KBM-7 (cell line): ENCODE results near the gene SH3RF3.

Experiments
- DNase-seq: peaks from one replicate; pipeline ENCODE4 v3.0.0-alpha.2; 2015
- in situ Hi-C: fragments of 300-500 bp; cut with MboI; formaldehyde crosslinking; loops from 2 replicates; pipeline ENCODE4 v1.14.3; 2020; ENCODE audit warnings: low sequenced_read_pairs, low pct_unique_long_range_greater_than_20kb, mixed read lengths

Gene SH3RF3

GRCh38 chr2:109348190-109348589 lies 219.2 kb downstream of the SH3RF3 start:
- no peak for DNase-seq
- in situ Hi-C loops, result no loop called here

GRCh38 chr2:109348671-109349502 lies 219.9 kb downstream of the SH3RF3 start:
- no peak for DNase-seq

DNA sequence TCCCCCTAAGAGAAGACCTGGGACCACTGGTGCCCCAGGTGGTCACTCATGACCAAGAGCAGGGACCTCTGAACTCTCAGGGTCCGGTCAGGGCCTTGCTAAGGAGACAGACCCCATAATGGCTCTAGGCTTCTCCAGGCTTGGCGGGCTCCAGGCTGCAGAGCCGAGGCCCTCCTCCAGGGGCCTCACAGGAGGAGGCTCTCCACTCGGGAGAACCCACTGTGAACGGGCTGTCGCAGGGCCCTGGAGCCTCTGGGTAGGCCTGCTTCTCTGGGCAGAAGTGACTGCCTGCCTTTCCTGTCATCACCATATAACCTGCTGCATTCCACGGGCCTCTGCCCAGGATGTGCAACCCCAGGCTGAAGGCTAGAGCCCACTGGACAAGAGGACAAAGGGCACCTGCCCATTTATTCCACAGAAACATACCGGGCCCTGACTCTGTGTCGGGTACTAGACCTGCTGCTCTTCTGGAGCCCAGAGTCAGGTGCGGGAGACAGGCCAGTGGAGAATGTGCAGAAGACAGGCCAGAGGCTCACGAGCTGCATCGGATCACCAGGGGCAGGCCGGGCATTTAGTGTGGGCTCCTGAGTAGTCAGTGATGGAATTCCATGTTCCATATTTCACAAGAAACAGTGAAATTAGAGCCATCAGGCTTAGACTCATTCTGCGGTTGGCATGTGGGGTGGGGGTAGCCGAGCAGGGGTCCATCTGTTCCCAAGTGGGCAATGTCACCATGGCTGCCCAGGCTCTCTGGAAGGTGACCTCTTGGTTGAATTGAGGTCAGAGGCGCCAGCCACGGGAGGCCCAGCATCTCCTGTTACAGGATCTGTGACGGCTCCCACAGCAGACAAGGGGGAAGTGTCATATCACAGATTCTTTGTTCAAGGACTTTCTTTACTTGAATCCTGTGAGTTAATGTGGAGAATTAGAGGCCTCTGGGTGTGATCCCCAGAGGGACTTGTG lies 220.8 kb downstream of the SH3RF3 start:
- DNase-seq, result no peak
- in situ Hi-C loops, result no loop called here

More at GRCh38 chr2:109348671-109349502, 219.9 kb downstream of the SH3RF3 start:
- in situ Hi-C loops, result no loop called here

GRCh38 chr2:109350526-109350925 lies 221.5 kb downstream of the SH3RF3 start:
- in situ Hi-C loops, result no loop called here
- no peak for DNase-seq

DNA sequence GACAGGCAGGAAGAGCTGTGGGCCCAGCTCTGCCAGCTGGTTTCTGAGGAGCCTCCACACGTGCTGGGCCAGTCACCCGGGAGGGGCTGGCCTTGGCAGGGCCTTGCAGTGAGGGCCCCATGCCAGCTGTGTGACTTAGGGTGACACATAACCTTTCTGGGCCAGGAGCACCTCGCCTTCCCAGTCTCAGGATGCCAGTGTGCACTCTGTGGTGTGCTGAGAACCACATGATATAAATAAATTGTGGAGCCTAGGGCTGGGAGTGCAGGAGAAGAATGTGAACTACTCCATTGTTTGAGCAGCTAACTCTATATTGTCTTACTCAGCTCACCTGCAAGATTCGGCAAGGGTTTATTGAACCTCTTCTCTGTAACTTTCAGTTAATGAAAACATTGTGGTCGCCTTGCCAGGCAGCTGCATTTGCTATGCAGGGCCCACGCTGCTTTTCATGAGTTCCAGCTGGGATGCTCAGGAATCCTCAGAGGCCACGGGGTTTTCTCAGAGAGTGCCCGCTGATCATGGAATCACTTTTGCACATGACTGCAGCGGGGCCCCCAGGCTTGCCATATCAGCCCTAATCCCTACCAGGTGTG lies 222.3 kb downstream of the SH3RF3 start:
- DNase-seq, result no peak
- in situ Hi-C loops, result no loop called here

DNA sequence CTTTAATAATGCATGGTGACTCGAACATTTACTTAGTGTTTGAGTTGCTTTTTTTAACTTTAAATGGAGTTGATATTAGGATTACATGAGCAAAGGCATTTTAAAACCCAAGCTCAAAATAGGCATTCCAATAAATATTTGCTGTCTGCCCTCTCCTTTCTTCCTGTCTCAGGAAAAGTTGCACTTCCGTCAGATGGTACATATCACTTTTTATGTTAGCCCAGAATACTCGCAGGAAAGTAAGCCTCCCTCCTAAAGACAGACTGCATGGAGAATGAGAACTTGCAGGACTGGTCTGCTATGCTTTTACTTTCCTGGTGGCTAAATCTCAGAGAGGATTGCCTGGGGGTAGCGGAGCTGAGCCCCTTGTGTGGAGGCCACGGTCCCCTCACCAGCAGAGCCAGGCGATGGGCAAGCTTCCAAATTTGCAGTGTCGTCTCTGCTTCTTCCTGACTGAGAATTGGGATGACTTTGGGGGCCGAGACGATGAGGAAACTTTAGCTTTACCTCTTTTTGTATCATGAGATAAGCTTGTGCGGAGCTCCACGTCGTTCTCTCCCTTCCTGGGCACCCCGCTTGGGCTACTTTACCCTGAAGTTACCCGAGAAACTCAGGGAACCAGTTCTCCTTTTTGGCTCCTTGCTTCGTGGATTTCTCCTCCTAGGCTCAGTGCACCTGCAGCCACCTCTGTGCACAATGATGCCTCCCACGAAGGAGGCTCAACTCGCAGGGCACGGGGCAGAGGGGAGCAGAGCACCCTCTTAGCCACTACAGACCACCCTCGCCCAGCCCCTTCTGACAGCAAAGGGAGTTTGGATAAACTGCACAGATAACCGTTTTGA lies 223.3 kb downstream of the SH3RF3 start:
- in situ Hi-C loops, result no loop called here
- no peak for DNase-seq

DNA sequence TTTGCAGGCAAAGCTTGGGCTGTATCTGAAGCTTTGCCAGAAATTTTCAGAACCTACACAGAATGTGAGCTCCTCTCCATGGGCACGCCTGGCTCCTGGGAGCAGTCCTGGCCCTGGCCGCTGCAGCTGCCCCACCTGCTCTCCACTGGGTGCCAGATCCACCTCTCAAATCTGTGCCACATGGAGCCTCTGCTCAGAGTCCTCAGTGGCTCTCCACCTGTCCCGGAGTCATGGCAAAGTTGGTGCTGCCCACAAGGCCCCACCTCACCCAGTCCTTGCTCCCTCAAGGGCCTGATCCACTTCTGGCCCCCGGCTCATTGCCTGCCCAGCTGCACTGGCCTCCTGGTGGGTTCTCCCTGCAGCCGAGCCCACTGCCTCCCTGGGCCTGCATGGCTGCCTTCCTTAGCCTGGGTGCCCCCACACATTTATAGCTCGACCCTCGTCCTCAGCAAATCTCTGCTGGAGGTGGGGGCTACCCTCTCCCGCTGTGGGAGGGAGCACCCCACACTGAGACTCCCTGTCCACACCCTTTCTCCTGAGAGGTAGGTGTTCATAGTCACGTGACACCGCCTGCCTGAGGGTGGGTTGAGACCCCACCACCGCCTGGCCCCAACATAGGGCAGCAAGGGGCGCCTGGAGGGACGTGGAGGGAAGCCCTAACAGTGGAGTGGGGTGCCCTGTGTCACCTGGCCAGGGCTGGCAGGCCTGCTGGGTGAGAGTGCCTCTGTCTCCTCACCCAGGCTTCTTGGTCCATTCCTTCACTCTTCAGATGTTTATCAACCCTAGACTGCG lies 224.1 kb downstream of the SH3RF3 start:
- in situ Hi-C loops, result no loop called here
- DNase-seq, result no peak

DNA sequence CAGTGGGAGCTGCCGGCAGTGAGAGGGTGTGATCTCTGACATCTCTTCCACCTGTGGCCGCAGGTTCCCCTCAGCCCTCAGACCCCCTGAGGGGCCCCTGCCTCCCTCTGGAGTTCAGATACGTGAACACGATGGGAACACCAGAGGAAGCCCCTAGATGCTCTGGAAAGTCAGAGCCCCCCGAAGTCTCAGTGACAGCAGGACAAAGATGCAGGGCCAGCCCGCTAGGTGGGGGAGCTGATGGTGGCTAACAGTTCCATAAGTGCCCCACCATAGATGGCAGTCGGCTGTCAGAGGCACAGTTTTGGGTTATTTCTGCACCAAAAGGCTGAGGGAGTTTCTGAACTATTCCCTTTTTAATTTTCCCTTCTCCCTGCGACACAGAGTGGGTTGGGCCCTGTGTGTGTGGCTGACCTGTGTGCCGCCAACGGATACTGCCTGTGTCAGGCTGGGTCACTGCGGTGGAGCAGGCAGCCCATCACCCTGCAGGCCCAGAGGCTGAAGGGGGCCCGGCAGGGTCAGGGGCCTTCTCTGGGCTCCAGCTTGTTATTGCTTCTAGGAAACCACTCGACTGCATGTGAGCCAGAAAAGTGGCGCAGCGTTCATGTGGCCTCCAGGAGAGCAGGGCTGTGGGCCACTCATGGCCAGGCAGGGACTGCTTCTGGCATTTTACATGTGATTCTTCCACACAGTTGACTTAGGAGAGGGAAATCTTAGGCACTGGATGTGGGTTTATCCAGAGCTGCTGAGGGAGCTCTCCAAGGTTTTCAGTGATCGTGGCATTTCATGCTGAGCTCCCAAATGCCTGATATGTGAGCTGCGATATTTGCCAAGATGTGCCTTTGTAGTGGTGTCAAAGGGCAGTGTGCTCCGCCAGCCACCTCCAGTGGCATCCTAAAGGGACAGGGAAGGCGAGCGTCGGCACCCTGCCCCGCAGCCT lies 225.1 kb downstream of the SH3RF3 start:
- in situ Hi-C loops, result no loop called here
- no peak for DNase-seq

DNA sequence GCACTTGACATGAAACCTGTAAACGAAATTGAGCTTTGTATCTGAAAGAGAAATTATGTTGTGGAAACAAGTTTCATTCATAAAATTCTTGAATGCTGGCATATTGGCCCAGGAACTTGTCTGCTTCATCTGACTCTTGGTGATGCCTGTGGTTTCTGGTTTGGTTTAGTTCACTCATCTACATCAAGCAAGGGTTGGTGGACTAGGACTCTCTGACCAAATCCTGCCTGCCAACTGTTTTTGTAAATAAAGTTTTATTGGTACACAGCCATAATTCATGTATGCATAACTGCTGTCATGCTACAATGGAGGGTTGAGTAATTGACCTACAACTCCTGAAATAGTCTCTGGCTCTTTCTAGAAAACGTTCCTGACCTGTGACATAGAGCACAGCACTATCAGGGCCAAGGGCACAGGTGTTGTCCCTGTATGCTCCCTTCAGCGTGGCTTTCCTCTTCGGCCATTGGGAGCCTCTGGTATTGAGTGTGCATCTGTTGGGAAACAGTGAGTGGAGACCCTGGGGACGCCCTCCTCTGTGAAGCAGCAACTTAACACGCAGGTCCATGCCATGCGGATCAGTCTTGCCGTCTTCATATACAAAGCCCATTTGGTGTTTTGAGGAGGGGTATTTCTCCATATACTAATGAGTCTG lies 226.3 kb downstream of the SH3RF3 start:
- in situ Hi-C loops, result no loop called here
- DNase-seq, result no peak

- no peak for DNase-seq
These were observed 227.5 kb downstream of the SH3RF3 start for GRCh38 chr2:109356324-109357035.

GRCh38 chr2:109364217-109364616 lies 235.2 kb downstream of the SH3RF3 start:
- in situ Hi-C loops, result no loop called here
- DNase-seq, result no peak

More at GRCh38 chr2:109356324-109357035, 227.5 kb downstream of the SH3RF3 start:
- in situ Hi-C loops, result no loop called here

DNA sequence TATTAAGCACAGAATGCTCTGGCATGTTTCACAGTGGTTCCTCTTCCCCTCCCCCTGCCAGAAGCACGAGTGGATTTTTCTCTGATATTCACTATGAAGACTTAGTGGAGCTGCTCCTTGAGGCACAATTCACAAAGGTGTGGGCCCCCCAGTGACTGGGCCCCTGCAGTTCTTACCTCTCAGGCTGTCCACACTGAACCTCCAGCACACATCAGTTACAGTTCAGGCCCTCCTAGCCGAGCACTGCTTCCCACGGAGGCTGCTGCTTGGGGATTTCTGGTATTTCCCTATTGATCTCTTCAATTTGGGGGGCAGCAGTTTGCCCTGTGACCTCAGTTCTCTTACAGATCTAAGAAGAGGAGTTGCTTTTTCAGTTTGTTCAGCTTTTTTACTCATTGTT lies 236.1 kb downstream of the SH3RF3 start:
- no peak for DNase-seq
- in situ Hi-C loops, result no loop called here

- no peak for DNase-seq
- in situ Hi-C loops, result no loop called here
These were observed 238.7 kb downstream of the SH3RF3 start for GRCh38 chr2:109367683-109368082.

DNA sequence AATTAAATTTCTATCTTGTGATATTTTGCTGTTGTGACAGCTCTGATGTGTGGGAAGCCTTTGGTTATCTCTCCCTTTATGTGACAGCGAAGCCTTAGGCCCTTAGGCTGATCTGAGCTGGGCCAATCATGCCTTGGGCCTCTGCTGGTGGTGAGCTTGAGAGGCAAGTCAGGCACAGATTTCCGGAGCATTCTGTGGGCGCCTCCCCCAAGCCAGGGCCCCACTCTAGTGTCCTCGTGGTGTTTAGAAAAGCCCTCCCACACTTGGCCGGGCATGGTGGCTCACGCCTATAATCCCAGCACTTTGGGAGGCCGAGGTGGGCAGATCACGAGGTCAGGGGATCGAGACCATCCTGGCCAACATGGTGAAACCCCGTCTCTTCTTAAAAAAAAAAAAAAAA lies 239.8 kb downstream of the SH3RF3 start:
- in situ Hi-C loops, result no loop called here
- no peak for DNase-seq

- no peak for DNase-seq
- in situ Hi-C loops, result no loop called here
These were observed 240.7 kb downstream of the SH3RF3 start for GRCh38 chr2:109369671-109370191.
